SIG-M5 (cell line): ENCODE results near the gene ARHGEF19.

ENCODE experiments used
- DNase-seq: peaks from one replicate; lab custom pipeline; 2025; lab: John Stamatoyannopoulos, UW

Gene ARHGEF19

DNA sequence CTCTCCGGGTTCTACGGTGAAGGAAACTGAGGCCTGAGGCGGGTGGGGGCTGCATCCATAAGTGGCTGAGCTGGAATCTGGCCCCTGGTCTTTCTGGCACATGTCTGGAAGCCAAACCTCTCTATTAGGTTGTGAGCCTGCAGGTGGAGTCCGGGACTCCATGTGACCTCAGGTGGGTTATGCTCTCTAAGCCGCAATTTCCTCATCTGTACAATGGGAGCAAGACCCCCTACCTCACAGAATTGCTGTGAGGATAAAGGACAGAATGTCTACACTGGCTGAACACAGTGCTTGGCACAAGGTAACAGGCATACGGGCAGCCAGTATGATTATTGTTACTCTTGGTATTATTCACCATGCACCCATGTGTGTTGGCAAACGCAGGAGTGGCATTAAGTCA, 63.3 kb downstream of the ARHGEF19 start:
- no peak for DNase-seq

GRCh38 chr1:16148329-16149092, 63.9 kb downstream of the ARHGEF19 start:
- DNase-seq, result no peak
